ENCODE measurements around the gene ZFPL1.

ZFPL1 gene

GRCh38 chr11:65057526-65057925 is 26.5 kb upstream of the ZFPL1 start:
- H3K4me3 ChIP-seq (ENCODE audit: insufficient read depth, low read length, poor library complexity, severe bottlenecking): no peak overlapping the region
- no peaks in the 10 kb centered on the region for H3K36me3 ChIP-seq (ENCODE audit: low read length)
- H3K27me3 ChIP-seq (ENCODE audit: low read length): no peaks in the 10 kb centered on the region
- no peak overlapping the region for H3K9ac ChIP-seq (ENCODE audit: low read length)
- H3K79me2 ChIP-seq (ENCODE audit: insufficient read depth, low read length): no peaks in the 10 kb centered on the region
- no peaks in the 10 kb centered on the region for H3K9me2 ChIP-seq (replicated peaks; ENCODE audit: insufficient read depth, low read length)
- TF ChIP-seq EZH2phosphoT487 (conservative IDR thresholded peaks at IDR 0.05; ENCODE audit: low read length): no peak
- no peak for TF ChIP-seq CTCF (IDR thresholded peaks at IDR 0.05; ENCODE audit: insufficient read depth, low read length, poor library complexity, severe bottlenecking)
- no peak overlapping the region for H2AFZ ChIP-seq (ENCODE audit: low read depth, low read length, severe bottlenecking)
- no peaks in the 10 kb centered on the region for H3F3A ChIP-seq (ENCODE audit: insufficient read depth)
- H3K4me2 ChIP-seq (ENCODE audit: low read depth, low read length, poor library complexity, severe bottlenecking): no peak overlapping the region
- H3K27ac ChIP-seq (ENCODE audit: low read depth, low read length): no peak overlapping the region
- H4K20me1 ChIP-seq (ENCODE audit: low read depth, low read length): no peaks in the 10 kb centered on the region
- H3K9me3 ChIP-seq (ENCODE audit: insufficient read depth, low read length): no peaks in the 10 kb centered on the region

- Histone ChIP-seq H3K4me2 (ENCODE audit: low read depth, low read length, poor library complexity, severe bottlenecking) (no peak overlapping the region), H3K79me2 (ENCODE audit: insufficient read depth, low read length) (no peaks in the 10 kb centered on the region), H3K27ac (ENCODE audit: low read depth, low read length) (no peak overlapping the region), H3K9me2 (replicated peaks; ENCODE audit: insufficient read depth, low read length) (no peaks in the 10 kb centered on the region), H3K36me3 (ENCODE audit: low read length) (no peaks in the 10 kb centered on the region), H4K20me1 (ENCODE audit: low read depth, low read length) (no peaks in the 10 kb centered on the region), H2AFZ (ENCODE audit: low read depth, low read length, severe bottlenecking) (no peak overlapping the region), H3K27me3 (ENCODE audit: low read length) (no peaks in the 10 kb centered on the region), H3F3A (ENCODE audit: insufficient read depth) (no peaks in the 10 kb centered on the region), H3K9me3 (ENCODE audit: insufficient read depth, low read length) (no peaks in the 10 kb centered on the region), H3K4me3 (ENCODE audit: insufficient read depth, low read length, poor library complexity, severe bottlenecking) (no peak overlapping the region), H3K9ac (ENCODE audit: low read length) (no peak overlapping the region)
- TF ChIP-seq CTCF (IDR thresholded peaks at IDR 0.05; ENCODE audit: insufficient read depth, low read length, poor library complexity, severe bottlenecking) (no peak), EZH2phosphoT487 (conservative IDR thresholded peaks at IDR 0.05; ENCODE audit: low read length) (no peak)
These were observed 26.0 kb upstream of the ZFPL1 start for GRCh38 chr11:65058012-65058411.

GRCh38 chr11:65058419-65059054 is 25.5 kb upstream of the ZFPL1 start, which contains the start of gene NAALADL1:
TSS of gene NAALADL1 (minus strand) at chr11:65058553. CDS start at chr11:65058521, 32 bp downstream.
- H3K9me3 ChIP-seq (ENCODE audit: insufficient read depth, low read length): no peaks in the 10 kb centered on the region
- no peaks in the 10 kb centered on the region for H3K27me3 ChIP-seq (ENCODE audit: low read length)
- H3K4me2 ChIP-seq (ENCODE audit: low read depth, low read length, poor library complexity, severe bottlenecking): no peak within 1 kb of the TSS
- H3F3A ChIP-seq (ENCODE audit: insufficient read depth): no peaks in the 10 kb centered on the region
- H3K4me3 ChIP-seq (ENCODE audit: insufficient read depth, low read length, poor library complexity, severe bottlenecking): no peak within 1 kb of the TSS
- H4K20me1 ChIP-seq (ENCODE audit: low read depth, low read length): no peaks in the 10 kb centered on the region
- H3K27ac ChIP-seq (ENCODE audit: low read depth, low read length): no peak within 1 kb of the TSS
- no peaks in the 10 kb centered on the region for H3K9me2 ChIP-seq (replicated peaks; ENCODE audit: insufficient read depth, low read length)
- H3K36me3 ChIP-seq (ENCODE audit: low read length): no peaks in the 10 kb centered on the region
- H2AFZ ChIP-seq (ENCODE audit: low read depth, low read length, severe bottlenecking): no peak within 1 kb of the TSS
- no peaks in the 10 kb centered on the region for H3K79me2 ChIP-seq (ENCODE audit: insufficient read depth, low read length)
- no peak for TF ChIP-seq EZH2phosphoT487 (conservative IDR thresholded peaks at IDR 0.05; ENCODE audit: low read length)
- H3K9ac ChIP-seq (ENCODE audit: low read length): no peak within 1 kb of the TSS

- Histone ChIP-seq H3K36me3 (ENCODE audit: low read length) (no peaks in the 10 kb centered on the region), H4K20me1 (ENCODE audit: low read depth, low read length) (no peaks in the 10 kb centered on the region), H3K27ac (ENCODE audit: low read depth, low read length) (no peak overlapping the region), H3F3A (ENCODE audit: insufficient read depth) (no peaks in the 10 kb centered on the region), H3K27me3 (ENCODE audit: low read length) (no peaks in the 10 kb centered on the region), H3K4me2 (ENCODE audit: low read depth, low read length, poor library complexity, severe bottlenecking) (no peak overlapping the region), H3K9me2 (replicated peaks; ENCODE audit: insufficient read depth, low read length) (no peaks in the 10 kb centered on the region), H3K9me3 (ENCODE audit: insufficient read depth, low read length) (no peaks in the 10 kb centered on the region), H3K9ac (ENCODE audit: low read length) (no peak overlapping the region), H2AFZ (ENCODE audit: low read depth, low read length, severe bottlenecking) (no peak overlapping the region), H3K4me3 (ENCODE audit: insufficient read depth, low read length, poor library complexity, severe bottlenecking) (no peak overlapping the region), H3K79me2 (ENCODE audit: insufficient read depth, low read length) (no peaks in the 10 kb centered on the region)
- no peak for TF ChIP-seq EZH2phosphoT487 (conservative IDR thresholded peaks at IDR 0.05; ENCODE audit: low read length)
- no peak for TF ChIP-seq CTCF (IDR thresholded peaks at IDR 0.05; ENCODE audit: insufficient read depth, low read length, poor library complexity, severe bottlenecking)
These were observed 24.5 kb upstream of the ZFPL1 start for GRCh38 chr11:65059523-65059922.
